ENCODE results near the gene PTPDC1.

The PTPDC1 gene

DNA sequence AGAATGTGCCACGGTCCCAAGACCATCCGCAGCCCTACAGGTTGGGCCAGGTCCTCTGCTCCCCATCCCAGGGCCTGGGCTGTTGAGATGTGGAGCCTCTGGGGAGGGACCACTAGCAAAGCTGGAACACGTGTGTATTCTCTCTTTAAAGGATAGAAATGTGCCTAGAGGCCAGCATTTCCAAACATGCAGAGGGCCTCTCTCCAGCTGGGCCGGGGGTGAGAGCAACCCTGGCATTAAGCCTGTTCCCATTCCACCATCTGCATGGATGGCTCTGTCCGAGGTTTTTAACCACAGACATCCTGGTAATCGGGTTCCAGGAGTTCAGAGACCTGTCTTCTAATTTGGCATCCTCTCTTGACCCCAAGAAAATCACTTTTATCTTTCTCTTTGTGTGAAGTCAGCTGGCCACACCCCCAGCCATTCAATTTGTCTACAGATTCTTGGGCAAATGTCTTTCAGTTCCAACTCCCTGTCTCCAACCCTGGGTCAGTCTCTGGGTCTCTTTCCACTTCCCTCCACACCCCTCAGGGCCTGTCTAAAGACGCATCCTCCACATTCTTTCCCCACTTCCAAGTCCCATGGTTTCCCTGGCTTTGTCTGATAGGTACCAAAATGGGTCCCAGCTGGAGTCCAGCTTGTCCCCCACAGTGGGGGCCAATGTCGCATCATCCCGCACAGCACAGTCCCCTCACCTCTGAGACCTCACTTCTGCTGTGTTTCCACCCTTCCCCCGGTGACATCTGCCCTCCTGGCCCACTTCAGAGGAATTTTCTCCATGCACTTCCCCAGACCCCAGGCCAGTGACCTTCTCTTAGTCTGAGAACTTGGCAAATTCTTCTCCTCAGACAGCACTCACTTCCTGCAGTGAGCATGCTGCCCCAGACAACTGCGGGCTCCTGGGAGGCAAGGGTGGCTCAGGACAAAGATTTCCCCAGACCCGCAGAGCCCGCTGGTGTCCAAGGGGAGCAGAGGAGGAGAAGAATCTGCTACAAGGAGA, 56.8 kb downstream of the PTPDC1 start:
- Histone ChIP-seq H3K79me2 (ENCODE audit: insufficient read depth, low read length) (no peaks in the 10 kb centered on the region), H4K20me1 (ENCODE audit: insufficient read depth, low read length, poor library complexity, severe bottlenecking) (no peaks in the 10 kb centered on the region), H3K4me2 (ENCODE audit: low read depth, low read length, poor library complexity, severe bottlenecking) (no peak overlapping the region), H2AFZ (ENCODE audit: low read length) (no peak overlapping the region), H3K9me2 (replicated peaks; ENCODE audit: low read depth, low read length) (no peaks in the 10 kb centered on the region), H3F3A (ENCODE audit: low read depth) (no peaks in the 10 kb centered on the region), H3K27me3 (ENCODE audit: insufficient read depth, low read length, poor library complexity, severe bottlenecking) (no peaks in the 10 kb centered on the region), H3K9ac (ENCODE audit: low read depth, low read length, poor library complexity, severe bottlenecking) (no peak overlapping the region), H3K4me3 (ENCODE audit: low read length, poor library complexity, severe bottlenecking) (no peak overlapping the region), H3K9me3 (ENCODE audit: insufficient read depth, low read depth, low read length) (no peaks in the 10 kb centered on the region), H3K4me1 (ENCODE audit: insufficient read depth, low read length, poor library complexity, severe bottlenecking) (no peaks in the 10 kb centered on the region), H3K36me3 (ENCODE audit: insufficient read depth, low read length) (no peaks in the 10 kb centered on the region)
- TF ChIP-seq, protein P1, sequence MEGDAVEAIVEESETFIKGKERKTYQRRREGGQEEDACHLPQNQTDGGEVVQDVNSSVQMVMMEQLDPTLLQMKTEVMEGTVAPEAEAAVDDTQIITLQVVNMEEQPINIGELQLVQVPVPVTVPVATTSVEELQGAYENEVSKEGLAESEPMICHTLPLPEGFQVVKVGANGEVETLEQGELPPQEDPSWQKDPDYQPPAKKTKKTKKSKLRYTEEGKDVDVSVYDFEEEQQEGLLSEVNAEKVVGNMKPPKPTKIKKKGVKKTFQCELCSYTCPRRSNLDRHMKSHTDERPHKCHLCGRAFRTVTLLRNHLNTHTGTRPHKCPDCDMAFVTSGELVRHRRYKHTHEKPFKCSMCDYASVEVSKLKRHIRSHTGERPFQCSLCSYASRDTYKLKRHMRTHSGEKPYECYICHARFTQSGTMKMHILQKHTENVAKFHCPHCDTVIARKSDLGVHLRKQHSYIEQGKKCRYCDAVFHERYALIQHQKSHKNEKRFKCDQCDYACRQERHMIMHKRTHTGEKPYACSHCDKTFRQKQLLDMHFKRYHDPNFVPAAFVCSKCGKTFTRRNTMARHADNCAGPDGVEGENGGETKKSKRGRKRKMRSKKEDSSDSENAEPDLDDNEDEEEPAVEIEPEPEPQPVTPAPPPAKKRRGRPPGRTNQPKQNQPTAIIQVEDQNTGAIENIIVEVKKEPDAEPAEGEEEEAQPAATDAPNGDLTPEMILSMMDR (conservative IDR thresholded peaks at IDR 0.05; ENCODE audit: low read length): no peak
- TF ChIP-seq EZH2phosphoT487 (IDR thresholded peaks at IDR 0.05; ENCODE audit: borderline replicate concordance): no peak

DNA sequence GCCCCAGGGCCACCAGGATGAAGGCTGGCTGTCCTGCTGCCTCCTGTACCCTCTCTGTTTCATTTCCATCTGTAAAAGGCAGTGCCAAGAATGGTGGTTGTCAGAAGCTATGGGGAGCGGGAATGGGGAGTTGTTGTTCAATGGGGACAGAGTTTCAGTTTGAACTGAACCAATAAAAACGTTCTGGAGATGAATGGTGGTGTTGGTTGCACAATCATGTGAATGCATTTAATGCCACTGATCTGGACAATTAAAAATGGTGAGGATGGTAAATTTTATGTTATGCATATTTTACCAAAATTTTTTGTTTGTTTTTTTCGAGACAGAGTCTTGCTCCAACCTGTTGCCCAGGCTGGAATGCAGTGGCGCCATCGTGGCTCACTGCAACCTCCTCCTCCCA, 58.1 kb downstream of the PTPDC1 start:
- Histone ChIP-seq H3K4me1 (ENCODE audit: insufficient read depth, low read length, poor library complexity, severe bottlenecking) (no peaks in the 10 kb centered on the region), H3K36me3 (ENCODE audit: insufficient read depth, low read length) (no peaks in the 10 kb centered on the region), H3K9me3 (ENCODE audit: insufficient read depth, low read depth, low read length) (no peaks in the 10 kb centered on the region), H3K4me2 (ENCODE audit: low read depth, low read length, poor library complexity, severe bottlenecking) (no peak overlapping the region), H3K9ac (ENCODE audit: low read depth, low read length, poor library complexity, severe bottlenecking) (no peak overlapping the region), H2AFZ (ENCODE audit: low read length) (no peak overlapping the region), H3K9me2 (replicated peaks; ENCODE audit: low read depth, low read length) (no peaks in the 10 kb centered on the region), H3K4me3 (ENCODE audit: low read length, poor library complexity, severe bottlenecking) (no peak overlapping the region), H3K27me3 (ENCODE audit: insufficient read depth, low read length, poor library complexity, severe bottlenecking) (no peaks in the 10 kb centered on the region), H3F3A (ENCODE audit: low read depth) (no peaks in the 10 kb centered on the region), H3K79me2 (ENCODE audit: insufficient read depth, low read length) (no peaks in the 10 kb centered on the region), H4K20me1 (ENCODE audit: insufficient read depth, low read length, poor library complexity, severe bottlenecking) (no peaks in the 10 kb centered on the region)
- TF ChIP-seq, protein P1 (conservative IDR thresholded peaks at IDR 0.05; ENCODE audit: low read length): no peak
- TF ChIP-seq EZH2phosphoT487 (IDR thresholded peaks at IDR 0.05; ENCODE audit: borderline replicate concordance): no peak

DNA sequence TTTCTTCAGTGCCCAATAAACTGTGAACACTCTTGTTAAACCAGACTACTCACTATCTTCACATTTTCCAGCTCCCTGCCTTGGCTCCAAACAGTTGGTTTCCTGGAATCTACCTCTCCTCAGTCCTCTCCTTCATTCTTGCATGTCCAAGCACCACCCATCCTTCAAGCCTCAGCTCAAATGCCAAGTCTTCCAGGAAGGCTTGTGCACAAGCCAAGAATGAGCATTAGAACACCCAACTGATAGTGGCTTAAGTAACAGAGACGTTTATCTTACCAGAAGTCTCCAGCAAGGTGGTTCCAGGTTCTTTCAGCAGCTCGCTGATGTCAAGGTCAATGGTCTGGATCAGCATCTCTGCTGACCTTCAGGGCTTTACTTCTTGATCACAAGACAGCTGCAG, 60.1 kb downstream of the PTPDC1 start:
- no peaks in the 10 kb centered on the region for H3F3A ChIP-seq (ENCODE audit: low read depth)
- TF ChIP-seq, protein P1 (conservative IDR thresholded peaks at IDR 0.05; ENCODE audit: low read length): no peak
- no peak for TF ChIP-seq EZH2phosphoT487 (IDR thresholded peaks at IDR 0.05; ENCODE audit: borderline replicate concordance)
- no peaks in the 10 kb centered on the region for H3K4me1 ChIP-seq (ENCODE audit: insufficient read depth, low read length, poor library complexity, severe bottlenecking)
- no peaks in the 10 kb centered on the region for H3K9me3 ChIP-seq (ENCODE audit: insufficient read depth, low read depth, low read length)
- H3K4me3 ChIP-seq (ENCODE audit: low read length, poor library complexity, severe bottlenecking): no peak overlapping the region
- H3K9ac ChIP-seq (ENCODE audit: low read depth, low read length, poor library complexity, severe bottlenecking): no peak overlapping the region
- no peak overlapping the region for H3K4me2 ChIP-seq (ENCODE audit: low read depth, low read length, poor library complexity, severe bottlenecking)
- H4K20me1 ChIP-seq (ENCODE audit: insufficient read depth, low read length, poor library complexity, severe bottlenecking): no peaks in the 10 kb centered on the region
- H3K27me3 ChIP-seq (ENCODE audit: insufficient read depth, low read length, poor library complexity, severe bottlenecking): no peaks in the 10 kb centered on the region
- H3K36me3 ChIP-seq (ENCODE audit: insufficient read depth, low read length): no peaks in the 10 kb centered on the region
- no peaks in the 10 kb centered on the region for H3K9me2 ChIP-seq (replicated peaks; ENCODE audit: low read depth, low read length)
- no peaks in the 10 kb centered on the region for H3K79me2 ChIP-seq (ENCODE audit: insufficient read depth, low read length)
- H2AFZ ChIP-seq (ENCODE audit: low read length): no peak overlapping the region

Measured in Loucy (cell line).